H1 (cell line): ENCODE measurements around the gene CELF6. TPM values are rescaled to one million over a fixed set of nuclear protein-coding genes. Genes with fewer than 3 reads are reported as not detected.

Experiments used
- BACH1 ChIP-seq: IDR thresholded peaks from 2 replicates; pipeline ENCODE4 v1.6.1; 2012; ENCODE audit warnings: low read length, improper control_type of control experiment
- CBX5 ChIP-seq: fragments of 300-800, 300-1000 bp; sonication (generic); IDR thresholded peaks from 2 replicates; pipeline ENCODE4 v1.7.1; 2016; ENCODE audit warnings: antibody characterized with exemption, low read length, low read depth
- CBX8 ChIP-seq: fragments of 300-800, 300-1000 bp; sonication (generic); IDR thresholded peaks from 2 replicates; pipeline ENCODE4 v1.7.1; 2016; ENCODE audit warnings: low read depth, low read length, borderline replicate concordance
- CEBPB ChIP-seq: IDR thresholded peaks from 2 replicates; pipeline ENCODE4 v1.6.1; 2012; ENCODE audit warnings: low read depth, low read length
- HDAC2 ChIP-seq, 2 experiments: fragments of 300-600 bp in 1 of 2; sonication (generic) in 1 of 2; IDR thresholded peaks; 2 replicates each; pipeline ENCODE4 v1.6.1; 2011 to 2012; ENCODE audit warnings: low read depth in 2 of 2, low read length in 2 of 2, mild to moderate bottlenecking in 2 of 2, moderate library complexity in 2 of 2, borderline replicate concordance in 1 of 2, inconsistent platforms in 1 of 2
- RXRA ChIP-seq: IDR thresholded peaks from 2 replicates; pipeline ENCODE4 v1.6.1; 2011; ENCODE audit warnings: low read depth, mild to moderate bottlenecking, low read length, moderate library complexity; ENCODE audit not compliant: insufficient read depth
- TCF12 ChIP-seq: IDR thresholded peaks from 2 replicates; pipeline ENCODE4 v1.6.1; 2011; ENCODE audit warnings: low read depth, mild to moderate bottlenecking, low read length
- TEAD4 ChIP-seq: IDR thresholded peaks from 2 replicates; pipeline ENCODE4 v1.6.1; 2012; ENCODE audit warnings: low read depth, low read length, inconsistent platforms, mixed read lengths
- YY1 ChIP-seq: IDR thresholded peaks from 2 replicates; pipeline ENCODE4 v1.6.1; 2011; ENCODE audit warnings: low read depth, mild to moderate bottlenecking, low read length
- polyA plus RNA-seq, 7 experiments: library from polyadenylated mRNA; depleted of rRNA in 3 of 7; stranded (reverse) in 5 of 7; unstranded in 2 of 7; fragments of >200 nt in 5 of 7; fragments of 200-250 nt in 2 of 7; gene quantifications; 1 replicate in 5 of 7; 2 replicates in 1 of 7; 4 replicates in 1 of 7; pipeline versions ENCODE4 v1.2.1 to v1.2.3, GENCODE V29; 2011 to 2013; ENCODE audit warnings: missing spikeins in 2 of 7, mixed read lengths in 2 of 7
- total RNA-seq: library from RNA; stranded (reverse); fragmentation: NEBNext Ultra II Directional; extraction: Animal tissue kit (Norgen Biotek cat#: 25700); gene quantifications from 2 replicates; pipeline ENCODE4 v1.2.1, GENCODE V29; 2021

Gene CELF6
- total and polyA plus RNA-seq, 2 of the 8 experiments (the other 6 are each of a cell fraction or from before 2014, with no cell fraction given): 0.09 to 0.19 TPM

- TF ChIP-seq TEAD4 (no peak), HDAC2 (IDR thresholded peaks at IDR 0.05; ENCODE audit: borderline replicate concordance in 1 of 2, low read depth in 2 of 2, low read length in 2 of 2) (no peak), YY1 (no peak), CEBPB (peak; percentile 81), TCF12 (no peak), BACH1 (no peak), CBX8 (no peak), RXRA (no peak), CBX5 (no peak)
Observed at GRCh38 chr15:72306211-72306785, 13.7 kb downstream of the CELF6 start (continued).
